ENCODE results near the gene GEMIN7. TPM values are rescaled to one million over a fixed set of nuclear protein-coding genes. Genes with fewer than 3 reads are reported as not detected.

Gene GEMIN7
- total and polyA plus RNA-seq, 4 donors: 10.0 to 25.2 (median 19.4) TPM

DNA sequence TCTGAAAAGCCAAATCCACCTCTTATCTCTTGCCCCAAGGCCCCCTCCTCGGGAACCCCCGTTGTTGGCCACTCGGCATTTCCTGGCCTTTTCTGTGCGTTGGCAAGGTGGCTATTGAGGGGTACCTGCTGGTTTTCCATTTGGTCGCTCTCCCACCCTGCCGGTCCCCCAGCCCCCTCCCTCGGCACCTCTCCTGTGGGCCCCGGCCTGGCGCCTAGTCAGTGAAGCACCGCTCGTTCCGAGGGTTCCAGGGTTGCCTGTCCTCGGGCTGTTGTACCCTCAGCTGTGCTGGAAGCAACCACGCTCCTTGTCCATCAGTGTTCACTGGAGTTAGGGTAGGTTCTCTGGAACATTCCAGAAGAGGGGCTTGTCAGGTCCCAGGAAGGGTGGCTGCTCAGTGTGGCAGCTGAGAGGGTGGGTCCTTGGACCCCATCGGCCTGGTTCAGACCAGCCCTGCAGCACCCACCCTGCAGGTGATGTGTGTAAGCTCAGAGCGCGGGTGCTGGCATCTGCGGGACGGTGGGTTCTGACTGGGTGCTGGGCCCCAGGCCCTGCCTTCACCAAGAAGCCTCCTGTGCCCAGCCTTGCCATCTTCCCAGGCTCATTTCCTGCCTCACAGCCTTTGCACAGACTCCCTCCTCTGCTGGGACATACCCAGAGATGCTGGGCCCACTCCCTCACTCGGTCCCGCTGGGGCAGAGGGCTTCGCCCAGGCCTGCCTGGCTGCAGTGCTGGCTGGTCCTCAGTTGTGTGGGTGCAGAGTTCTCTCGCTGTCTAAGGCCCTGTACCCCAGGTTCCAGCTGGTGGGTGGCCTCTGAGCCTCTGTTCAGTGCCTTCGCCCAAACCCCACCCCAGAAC is 60.5 kb downstream of the GEMIN7 start:
- Histone ChIP-seq H3K4me3 (ENCODE audit: low read depth in 1 of 3, low read length in 3 of 3) (no peak overlapping the region), H3K4me1 (ENCODE audit: control insufficient read depth in 4 of 4, insufficient read depth in 4 of 4, low read length in 3 of 4) (no peaks in the 10 kb centered on the region), H3K9ac (ENCODE audit: low read depth in 1 of 2, low read length in 2 of 2) (no peak overlapping the region), H3K27me3 (ENCODE audit: control insufficient read depth in 4 of 4, insufficient read depth in 4 of 4, low read length in 3 of 4) (no peaks in the 10 kb centered on the region), H3K9me3 (ENCODE audit: control insufficient read depth in 4 of 4, low read length in 3 of 4) (no peaks in the 10 kb centered on the region), H3K27ac (ENCODE audit: low read depth in 1 of 2, low read length in 2 of 2) (no peak overlapping the region), H3K36me3 (ENCODE audit: control insufficient read depth in 4 of 4, insufficient read depth in 3 of 4, low read depth in 1 of 4, low read length in 3 of 4) (peaks cover 0 to 3% (median 0%) of the 10 kb centered on the region in 4 donors)
- TF ChIP-seq RXRA (IDR thresholded peaks at IDR 0.05) (no peak), TAF1 (conservative IDR thresholded peaks at IDR 0.05) (no peak), GABPA (IDR thresholded peaks at IDR 0.05 in 1 of 2, conservative IDR thresholded peaks at IDR 0.05 in 1 of 2) (no peak), YY1 (IDR thresholded peaks at IDR 0.05) (no peak), RAD21 (IDR thresholded peaks at IDR 0.05) (no peak), EGR1 (IDR thresholded peaks at IDR 0.05; ENCODE audit: low read depth in 2 of 2) (no peak), FOXA2 (IDR thresholded peaks at IDR 0.05) (no peak), HNF4A (conservative IDR thresholded peaks at IDR 0.05) (no peak), FOXA1 (IDR thresholded peaks at IDR 0.05) (no peak), JUND (IDR thresholded peaks at IDR 0.05) (no peak)
- TF ChIP-seq, protein P1, sequence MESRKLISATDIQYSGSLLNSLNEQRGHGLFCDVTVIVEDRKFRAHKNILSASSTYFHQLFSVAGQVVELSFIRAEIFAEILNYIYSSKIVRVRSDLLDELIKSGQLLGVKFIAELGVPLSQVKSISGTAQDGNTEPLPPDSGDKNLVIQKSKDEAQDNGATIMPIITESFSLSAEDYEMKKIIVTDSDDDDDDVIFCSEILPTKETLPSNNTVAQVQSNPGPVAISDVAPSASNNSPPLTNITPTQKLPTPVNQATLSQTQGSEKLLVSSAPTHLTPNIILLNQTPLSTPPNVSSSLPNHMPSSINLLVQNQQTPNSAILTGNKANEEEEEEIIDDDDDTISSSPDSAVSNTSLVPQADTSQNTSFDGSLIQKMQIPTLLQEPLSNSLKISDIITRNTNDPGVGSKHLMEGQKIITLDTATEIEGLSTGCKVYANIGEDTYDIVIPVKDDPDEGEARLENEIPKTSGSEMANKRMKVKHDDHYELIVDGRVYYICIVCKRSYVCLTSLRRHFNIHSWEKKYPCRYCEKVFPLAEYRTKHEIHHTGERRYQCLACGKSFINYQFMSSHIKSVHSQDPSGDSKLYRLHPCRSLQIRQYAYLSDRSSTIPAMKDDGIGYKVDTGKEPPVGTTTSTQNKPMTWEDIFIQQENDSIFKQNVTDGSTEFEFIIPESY (IDR thresholded peaks at IDR 0.05): no peak
- TF ChIP-seq, protein P2, sequence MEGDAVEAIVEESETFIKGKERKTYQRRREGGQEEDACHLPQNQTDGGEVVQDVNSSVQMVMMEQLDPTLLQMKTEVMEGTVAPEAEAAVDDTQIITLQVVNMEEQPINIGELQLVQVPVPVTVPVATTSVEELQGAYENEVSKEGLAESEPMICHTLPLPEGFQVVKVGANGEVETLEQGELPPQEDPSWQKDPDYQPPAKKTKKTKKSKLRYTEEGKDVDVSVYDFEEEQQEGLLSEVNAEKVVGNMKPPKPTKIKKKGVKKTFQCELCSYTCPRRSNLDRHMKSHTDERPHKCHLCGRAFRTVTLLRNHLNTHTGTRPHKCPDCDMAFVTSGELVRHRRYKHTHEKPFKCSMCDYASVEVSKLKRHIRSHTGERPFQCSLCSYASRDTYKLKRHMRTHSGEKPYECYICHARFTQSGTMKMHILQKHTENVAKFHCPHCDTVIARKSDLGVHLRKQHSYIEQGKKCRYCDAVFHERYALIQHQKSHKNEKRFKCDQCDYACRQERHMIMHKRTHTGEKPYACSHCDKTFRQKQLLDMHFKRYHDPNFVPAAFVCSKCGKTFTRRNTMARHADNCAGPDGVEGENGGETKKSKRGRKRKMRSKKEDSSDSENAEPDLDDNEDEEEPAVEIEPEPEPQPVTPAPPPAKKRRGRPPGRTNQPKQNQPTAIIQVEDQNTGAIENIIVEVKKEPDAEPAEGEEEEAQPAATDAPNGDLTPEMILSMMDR (IDR thresholded peaks at IDR 0.05; ENCODE audit: low read depth, low read length, missing input control): no peak
- TF ChIP-seq, protein P3, sequence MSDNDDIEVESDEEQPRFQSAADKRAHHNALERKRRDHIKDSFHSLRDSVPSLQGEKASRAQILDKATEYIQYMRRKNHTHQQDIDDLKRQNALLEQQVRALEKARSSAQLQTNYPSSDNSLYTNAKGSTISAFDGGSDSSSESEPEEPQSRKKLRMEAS (IDR thresholded peaks at IDR 0.05): no peak
- TF ChIP-seq, protein P4, sequence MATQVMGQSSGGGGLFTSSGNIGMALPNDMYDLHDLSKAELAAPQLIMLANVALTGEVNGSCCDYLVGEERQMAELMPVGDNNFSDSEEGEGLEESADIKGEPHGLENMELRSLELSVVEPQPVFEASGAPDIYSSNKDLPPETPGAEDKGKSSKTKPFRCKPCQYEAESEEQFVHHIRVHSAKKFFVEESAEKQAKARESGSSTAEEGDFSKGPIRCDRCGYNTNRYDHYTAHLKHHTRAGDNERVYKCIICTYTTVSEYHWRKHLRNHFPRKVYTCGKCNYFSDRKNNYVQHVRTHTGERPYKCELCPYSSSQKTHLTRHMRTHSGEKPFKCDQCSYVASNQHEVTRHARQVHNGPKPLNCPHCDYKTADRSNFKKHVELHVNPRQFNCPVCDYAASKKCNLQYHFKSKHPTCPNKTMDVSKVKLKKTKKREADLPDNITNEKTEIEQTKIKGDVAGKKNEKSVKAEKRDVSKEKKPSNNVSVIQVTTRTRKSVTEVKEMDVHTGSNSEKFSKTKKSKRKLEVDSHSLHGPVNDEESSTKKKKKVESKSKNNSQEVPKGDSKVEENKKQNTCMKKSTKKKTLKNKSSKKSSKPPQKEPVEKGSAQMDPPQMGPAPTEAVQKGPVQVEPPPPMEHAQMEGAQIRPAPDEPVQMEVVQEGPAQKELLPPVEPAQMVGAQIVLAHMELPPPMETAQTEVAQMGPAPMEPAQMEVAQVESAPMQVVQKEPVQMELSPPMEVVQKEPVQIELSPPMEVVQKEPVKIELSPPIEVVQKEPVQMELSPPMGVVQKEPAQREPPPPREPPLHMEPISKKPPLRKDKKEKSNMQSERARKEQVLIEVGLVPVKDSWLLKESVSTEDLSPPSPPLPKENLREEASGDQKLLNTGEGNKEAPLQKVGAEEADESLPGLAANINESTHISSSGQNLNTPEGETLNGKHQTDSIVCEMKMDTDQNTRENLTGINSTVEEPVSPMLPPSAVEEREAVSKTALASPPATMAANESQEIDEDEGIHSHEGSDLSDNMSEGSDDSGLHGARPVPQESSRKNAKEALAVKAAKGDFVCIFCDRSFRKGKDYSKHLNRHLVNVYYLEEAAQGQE (IDR thresholded peaks at IDR 0.05): no peak
- WGBS: 97% methylated on average over 24 of the region's 24 CpGs
- no peak for DNase-seq (ENCODE audit: low spot score)

DNA sequence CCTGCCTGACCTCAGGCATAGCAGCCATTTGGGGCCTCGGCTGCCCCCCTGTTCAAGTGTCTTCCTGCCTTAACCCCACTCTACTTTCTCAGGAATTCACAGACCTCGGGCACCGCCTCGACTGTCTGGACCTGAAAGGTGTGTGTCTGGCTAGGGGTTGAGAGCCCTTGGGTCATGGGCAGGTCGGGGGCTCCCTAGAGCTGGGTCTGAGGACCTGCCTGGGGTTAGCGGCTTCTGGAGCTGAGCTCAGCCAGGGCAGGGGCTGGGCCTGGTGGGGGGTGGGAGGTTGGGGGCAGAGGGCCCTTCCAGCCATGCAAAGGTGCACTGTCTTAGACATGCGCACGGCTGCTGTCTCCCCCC is 61.1 kb downstream of the GEMIN7 start:
- H3K9me3 ChIP-seq (ENCODE audit: control insufficient read depth in 4 of 4, low read length in 3 of 4): no peaks in the 10 kb centered on the region

More for the DNA sequence above, 61.1 kb downstream of the GEMIN7 start:
- H3K27me3 ChIP-seq (ENCODE audit: control insufficient read depth in 4 of 4, insufficient read depth in 4 of 4, low read length in 3 of 4): no peaks in the 10 kb centered on the region
- peaks cover 0 to 3% (median 1%) of the 10 kb centered on the region in 4 donors for H3K36me3 ChIP-seq (ENCODE audit: control insufficient read depth in 4 of 4, insufficient read depth in 3 of 4, low read depth in 1 of 4, low read length in 3 of 4)
- H3K4me1 ChIP-seq (ENCODE audit: control insufficient read depth in 4 of 4, insufficient read depth in 4 of 4, low read length in 3 of 4): no peaks in the 10 kb centered on the region
- H3K4me3 ChIP-seq (ENCODE audit: low read depth in 1 of 3, low read length in 3 of 3): no peak overlapping the region
- 97% methylated on average over 8 of the region's 8 CpGs for WGBS
- TF ChIP-seq, protein P2 (IDR thresholded peaks at IDR 0.05; ENCODE audit: low read depth, low read length, missing input control): no peak
- TF ChIP-seq HNF4G (IDR thresholded peaks at IDR 0.05) (no peak), RAD21 (IDR thresholded peaks at IDR 0.05) (no peak), HNF4A (conservative IDR thresholded peaks at IDR 0.05) (no peak), YY1 (IDR thresholded peaks at IDR 0.05) (no peak), FOXA2 (IDR thresholded peaks at IDR 0.05) (no peak), SP1 (IDR thresholded peaks at IDR 0.05) (no peak), TAF1 (conservative IDR thresholded peaks at IDR 0.05) (no peak), GABPA (IDR thresholded peaks at IDR 0.05 in 1 of 2, conservative IDR thresholded peaks at IDR 0.05 in 1 of 2) (no peak), RXRA (IDR thresholded peaks at IDR 0.05) (no peak), JUND (IDR thresholded peaks at IDR 0.05) (no peak)
- TF ChIP-seq, protein P5, sequence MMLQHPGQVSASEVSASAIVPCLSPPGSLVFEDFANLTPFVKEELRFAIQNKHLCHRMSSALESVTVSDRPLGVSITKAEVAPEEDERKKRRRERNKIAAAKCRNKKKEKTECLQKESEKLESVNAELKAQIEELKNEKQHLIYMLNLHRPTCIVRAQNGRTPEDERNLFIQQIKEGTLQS (IDR thresholded peaks at IDR 0.05): no peak
- TF ChIP-seq, protein P3 (IDR thresholded peaks at IDR 0.05): no peak
- no peak for DNase-seq (ENCODE audit: low spot score)
- no peak overlapping the region for H3K27ac ChIP-seq (ENCODE audit: low read depth in 1 of 2, low read length in 2 of 2)
- no peak overlapping the region for H3K9ac ChIP-seq (ENCODE audit: low read depth in 1 of 2, low read length in 2 of 2)
